ENCODE data around the gene NDP.

- no peak for TF ChIP-seq CTCF (IDR thresholded peaks at IDR 0.05)
- no peak for TF ChIP-seq POLR2AphosphoS5 (IDR thresholded peaks at IDR 0.05; ENCODE audit: insufficient read depth in 1 of 2, low read depth in 1 of 2)
- TF ChIP-seq POLR2A (IDR thresholded peaks at IDR 0.05) = no peak
These were observed 20.0 kb downstream of the NDP start for GRCh38 chrX:43953218-43953617.
